ENCODE measurements around the gene AK4. TPM values are rescaled to one million over a fixed set of nuclear protein-coding genes. Genes with fewer than 3 reads are reported as not detected.
"Not testable (repeated sequence)": the region's sequence is repeated elsewhere in the genome, so short reads cannot be mapped to it uniquely, and the experiment has no call there.

Gene AK4
- total and polyA plus RNA-seq, 8 donors = 0.68 to 5.8 (median 1.8) TPM

DNA sequence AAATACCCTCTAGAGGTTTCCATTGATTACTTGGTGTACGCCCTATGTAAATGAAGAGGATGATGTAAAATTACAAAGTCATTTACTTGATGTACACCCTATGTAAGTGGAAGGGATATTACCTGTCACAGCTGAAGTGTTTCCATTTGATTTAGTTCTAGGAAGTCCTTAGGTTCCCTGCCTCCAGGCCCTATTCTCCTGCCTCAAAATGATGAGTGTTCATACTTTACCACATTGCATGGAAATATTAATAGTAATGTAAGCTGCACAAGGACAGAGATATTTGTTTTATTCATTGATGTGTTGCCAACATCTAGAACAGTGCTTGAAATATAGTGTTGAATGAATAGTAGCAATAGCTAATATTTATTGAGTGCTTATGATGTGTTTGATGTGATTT is 9.5 kb upstream of the AK4 start:
- Histone ChIP-seq H3K4me3 (no peak overlapping the region), H3K9me3 (no peaks in the 10 kb centered on the region), H3K4me1 (peaks cover 0 to 4% (median 3%) of the 10 kb centered on the region in 3 donors), H3K27ac (no peak overlapping the region), H3K27me3 (peaks cover 0 to 3% (median 0%) of the 10 kb centered on the region in 4 donors), H3K36me3 (no peaks in the 10 kb centered on the region)
- FAIRE-seq (no peak), DNase-seq (no peak), ATAC-seq (no peak)
- TF ChIP-seq, protein P1, sequence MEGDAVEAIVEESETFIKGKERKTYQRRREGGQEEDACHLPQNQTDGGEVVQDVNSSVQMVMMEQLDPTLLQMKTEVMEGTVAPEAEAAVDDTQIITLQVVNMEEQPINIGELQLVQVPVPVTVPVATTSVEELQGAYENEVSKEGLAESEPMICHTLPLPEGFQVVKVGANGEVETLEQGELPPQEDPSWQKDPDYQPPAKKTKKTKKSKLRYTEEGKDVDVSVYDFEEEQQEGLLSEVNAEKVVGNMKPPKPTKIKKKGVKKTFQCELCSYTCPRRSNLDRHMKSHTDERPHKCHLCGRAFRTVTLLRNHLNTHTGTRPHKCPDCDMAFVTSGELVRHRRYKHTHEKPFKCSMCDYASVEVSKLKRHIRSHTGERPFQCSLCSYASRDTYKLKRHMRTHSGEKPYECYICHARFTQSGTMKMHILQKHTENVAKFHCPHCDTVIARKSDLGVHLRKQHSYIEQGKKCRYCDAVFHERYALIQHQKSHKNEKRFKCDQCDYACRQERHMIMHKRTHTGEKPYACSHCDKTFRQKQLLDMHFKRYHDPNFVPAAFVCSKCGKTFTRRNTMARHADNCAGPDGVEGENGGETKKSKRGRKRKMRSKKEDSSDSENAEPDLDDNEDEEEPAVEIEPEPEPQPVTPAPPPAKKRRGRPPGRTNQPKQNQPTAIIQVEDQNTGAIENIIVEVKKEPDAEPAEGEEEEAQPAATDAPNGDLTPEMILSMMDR (IDR thresholded peaks at IDR 0.05) = no peak
- intact Hi-C loops (cut with DNase I) = no loop called here
- WGBS, 2 donors = 88 to 98% methylated on average over 1 of the region's 1 CpG

DNA sequence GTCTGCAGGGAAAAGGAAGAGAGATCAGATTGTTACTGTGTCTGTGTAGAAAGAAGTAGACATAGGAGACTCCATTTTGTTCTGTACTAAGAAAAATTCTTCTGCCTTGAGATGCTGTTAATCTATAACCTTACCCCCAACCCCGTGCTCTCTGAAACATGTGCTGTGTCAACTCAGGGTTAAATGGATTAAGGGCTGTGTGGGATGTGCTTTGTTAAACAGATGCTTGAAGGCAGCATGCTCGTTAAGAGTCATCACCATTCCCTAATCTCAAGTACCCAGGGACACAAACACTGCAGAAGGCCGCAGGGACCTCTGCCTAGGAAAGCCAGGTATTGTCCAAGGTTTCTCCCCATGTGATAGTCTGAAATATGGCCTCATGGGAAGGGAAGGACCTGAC is 8.2 kb upstream of the AK4 start:
- 45 to 48% methylated on average over 2 to 3 of the region's 3 CpGs for WGBS, 2 donors
- DNase-seq; H3K9me3 ChIP-seq; H3K36me3 ChIP-seq; FAIRE-seq; H3K4me3 ChIP-seq; H3K27ac ChIP-seq; ATAC-seq; intact Hi-C loops (cut with DNase I); H3K27me3 ChIP-seq; H3K4me1 ChIP-seq: not testable (repeated sequence)

DNA sequence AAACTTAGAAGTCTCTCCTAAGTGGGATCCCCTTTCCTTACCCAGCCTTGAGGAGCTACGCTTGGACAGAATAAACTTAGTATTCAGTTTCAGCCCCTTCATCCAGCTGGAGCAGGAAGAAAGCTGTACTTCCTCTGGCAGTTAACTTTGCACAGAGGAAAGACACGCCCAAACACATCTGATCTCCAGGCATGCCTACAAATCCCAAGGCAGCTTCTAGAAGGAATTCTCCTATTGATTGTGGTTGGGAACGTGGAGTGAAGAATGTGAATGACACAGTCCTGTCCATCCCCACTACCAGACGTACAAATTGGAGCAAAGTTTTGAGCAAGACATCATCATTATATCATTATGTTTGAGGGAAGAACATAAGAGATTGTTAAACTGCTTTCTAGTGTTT is 6.6 kb upstream of the AK4 start:
- intact Hi-C loops (cut with DNase I) = no loop called here
- FAIRE-seq (no peak), ATAC-seq (no peak), DNase-seq (no peak)
- H3K4me1 ChIP-seq = peaks cover 0 to 7% (median 5%) of the 10 kb centered on the region in 3 donors
- no peaks in the 10 kb centered on the region for H3K9me3 ChIP-seq
- H3K36me3 ChIP-seq = no peaks in the 10 kb centered on the region
- WGBS, 2 donors = 72 to 75% methylated on average over 4 of the region's 4 CpGs
- H3K4me3 ChIP-seq = no peak overlapping the region
- H3K27me3 ChIP-seq = peaks cover 0 to 3% (median 0%) of the 10 kb centered on the region in 4 donors
- TF ChIP-seq, protein P1 (IDR thresholded peaks at IDR 0.05) = no peak
- no peak overlapping the region for H3K27ac ChIP-seq

DNA sequence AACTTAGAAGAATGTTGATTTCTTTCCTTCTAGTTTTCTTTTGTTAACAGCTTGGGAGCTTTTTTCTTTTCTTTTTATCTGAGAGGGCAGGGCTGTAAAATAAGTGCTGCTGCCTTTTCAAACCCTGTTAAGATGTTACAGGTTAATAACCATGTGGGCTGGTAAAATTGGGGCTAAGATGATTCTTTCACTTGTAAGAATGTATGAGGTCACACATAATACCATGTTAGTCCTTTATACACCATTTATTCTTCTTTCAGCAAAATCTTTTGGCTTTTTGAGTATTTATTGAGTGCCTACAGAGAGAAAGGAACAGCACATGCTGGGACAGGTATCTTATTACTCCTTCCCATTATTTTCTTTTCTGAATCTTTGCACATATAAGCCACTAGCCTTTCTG is 6.1 kb upstream of the AK4 start:
- DNase-seq = no peak
- Histone ChIP-seq H3K27me3 (peaks cover 0 to 3% (median 0%) of the 10 kb centered on the region in 4 donors), H3K4me1 (peaks cover 0 to 9% (median 5%) of the 10 kb centered on the region in 3 donors), H3K36me3 (no peaks in the 10 kb centered on the region), H3K27ac (no peak overlapping the region), H3K4me3 (no peak overlapping the region), H3K9me3 (no peaks in the 10 kb centered on the region)
- no peak for FAIRE-seq
- no peak for ATAC-seq
- intact Hi-C loops (cut with DNase I) = no loop called here
- TF ChIP-seq, protein P1 (IDR thresholded peaks at IDR 0.05) = no peak

DNA sequence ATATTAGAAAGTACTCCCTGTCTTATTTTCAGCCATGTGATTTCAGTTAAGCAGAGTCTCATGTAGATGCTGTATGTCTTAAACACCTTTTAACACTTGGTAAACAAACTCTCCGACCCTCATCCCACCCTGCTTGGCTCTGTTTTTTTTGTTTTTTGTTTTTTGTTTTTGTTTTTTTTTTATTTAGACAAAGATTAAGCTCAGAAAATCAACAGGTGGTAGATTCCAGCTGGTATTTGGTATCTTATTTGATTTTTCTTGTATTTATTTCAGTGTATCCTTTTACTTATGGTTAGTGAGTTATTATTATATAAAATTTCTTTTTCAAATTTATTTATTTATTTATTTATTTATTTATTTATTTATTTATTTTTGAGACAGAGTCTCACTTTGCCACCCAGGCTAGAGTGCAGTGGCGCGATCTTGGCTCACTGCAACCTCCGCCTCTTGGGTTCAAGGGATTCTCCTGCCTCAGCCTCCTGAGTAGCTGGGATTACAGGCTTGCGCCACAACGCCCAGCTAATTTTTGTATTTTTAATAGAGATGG is 4.8 kb upstream of the AK4 start:
- 81 to 82% methylated on average over 6 of the region's 6 CpGs for WGBS, 2 donors
- ATAC-seq; DNase-seq; H3K36me3 ChIP-seq; H3K9me3 ChIP-seq; H3K27ac ChIP-seq; H3K27me3 ChIP-seq; H3K4me3 ChIP-seq; FAIRE-seq; intact Hi-C loops (cut with DNase I): not testable (repeated sequence)
- H3K4me1 ChIP-seq = peaks cover 0 to 11% (median 5%) of the 10 kb centered on the region in 3 donors

DNA sequence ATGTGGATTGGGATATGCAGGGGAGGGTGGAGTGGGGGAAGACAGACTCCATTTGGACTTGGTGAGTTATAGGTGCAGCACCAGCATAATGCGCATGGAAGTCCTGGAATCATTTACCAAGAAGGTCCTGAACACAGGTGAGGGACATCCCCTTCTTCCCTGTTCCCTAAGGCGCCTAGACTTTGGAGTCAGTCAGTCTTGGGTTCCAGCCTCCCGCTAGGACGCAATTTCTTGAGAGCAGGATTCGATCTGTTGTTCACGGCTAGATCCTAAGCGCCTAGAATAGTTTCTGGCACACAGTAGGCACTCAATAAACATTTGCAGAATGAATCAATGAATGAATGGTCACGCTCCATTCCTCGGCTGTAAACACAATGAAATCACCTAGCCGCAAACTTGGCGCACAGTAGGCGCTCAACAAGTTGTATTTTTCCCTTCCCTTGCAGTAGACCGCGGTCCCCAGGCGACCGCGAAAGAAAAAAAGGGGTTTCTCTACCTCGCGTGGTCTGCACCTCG is 1.0 kb upstream of the AK4 start:
- Histone ChIP-seq H3K36me3 (no peaks in the 10 kb centered on the region), H3K4me3 (peak overlapping the region; percentile 43 to 79 (median 49)), H3K27ac (no peak overlapping the region), H3K27me3 (no peaks in the 10 kb centered on the region), H3K9me3 (no peaks in the 10 kb centered on the region), H3K4me1 (peaks cover 0 to 11% (median 5%) of the 10 kb centered on the region in 3 donors)
- DNase-seq (no peak), ATAC-seq (no peak), FAIRE-seq (no peak)
- intact Hi-C loops (cut with DNase I) = no loop called here
- TF ChIP-seq, protein P1 (IDR thresholded peaks at IDR 0.05) = no peak
- 13% methylated on average over 19 to 20 of the region's 20 CpGs for WGBS, 2 donors

Data from pancreas (tissue), 10 donors.